Activated T-cell treated with anti-CD3 and anti-CD28 coated beads for 48 hours (primary cell): ENCODE measurements around the gene RNF213.

ENCODE experiments used
- DNase-seq: peaks from one replicate; pipeline ENCODE4 v3.0.0-alpha.2; 2020; ENCODE audit warnings: low read depth

RNF213 gene

GRCh38 chr17:80260791-80261158 is at the start of gene RNF213:
TSS of gene RNF213 (plus strand) at chr17:80260852. CDS start at chr17:80263682, 2,830 bp downstream.
- DNase-seq: no peak

GRCh38 chr17:80212109-80212508 is 48.5 kb upstream of the RNF213 start:
- DNase-seq: no peak

DNA sequence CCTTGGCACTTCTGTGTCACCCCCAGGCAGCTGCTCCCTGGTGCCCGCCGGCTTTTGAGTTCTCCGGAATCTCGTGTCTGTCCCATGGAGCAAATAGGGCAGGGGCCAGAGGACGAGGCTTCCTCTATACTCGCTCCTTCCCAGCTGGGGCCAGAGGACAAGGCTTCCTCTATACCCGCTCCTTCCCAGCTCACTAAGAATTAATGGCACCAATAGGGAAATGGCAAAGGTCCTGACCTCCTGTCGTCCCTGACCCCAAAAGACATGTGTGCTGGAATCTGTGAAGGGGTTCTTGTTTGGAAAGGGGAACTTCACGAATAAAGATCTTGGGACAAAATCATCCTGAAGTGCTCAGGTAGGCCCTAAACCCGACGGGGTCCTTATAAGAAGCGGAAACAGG is 48.1 kb upstream of the RNF213 start:
- DNase-seq: no peak

- DNase-seq: no peak
Measured at GRCh38 chr17:80212962-80213642, 47.5 kb upstream of the RNF213 start.

DNA sequence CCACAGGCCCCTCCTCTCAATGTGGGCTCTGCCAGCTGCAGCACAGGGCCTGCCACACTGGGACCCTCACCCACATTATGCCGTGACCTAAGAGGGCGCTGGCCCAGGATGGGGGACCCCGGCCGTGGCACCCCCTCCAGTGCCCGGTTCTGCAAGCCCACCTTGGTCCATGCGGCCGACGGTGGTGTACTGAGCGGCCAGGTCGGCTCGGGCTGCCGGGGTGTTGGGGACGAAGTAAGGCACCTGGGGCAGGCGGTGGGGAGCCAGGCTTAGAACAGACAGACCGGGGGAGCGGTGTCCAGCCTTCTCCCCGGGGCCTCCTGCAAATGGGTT is 47.0 kb upstream of the RNF213 start:
- DNase-seq: no peak

DNA sequence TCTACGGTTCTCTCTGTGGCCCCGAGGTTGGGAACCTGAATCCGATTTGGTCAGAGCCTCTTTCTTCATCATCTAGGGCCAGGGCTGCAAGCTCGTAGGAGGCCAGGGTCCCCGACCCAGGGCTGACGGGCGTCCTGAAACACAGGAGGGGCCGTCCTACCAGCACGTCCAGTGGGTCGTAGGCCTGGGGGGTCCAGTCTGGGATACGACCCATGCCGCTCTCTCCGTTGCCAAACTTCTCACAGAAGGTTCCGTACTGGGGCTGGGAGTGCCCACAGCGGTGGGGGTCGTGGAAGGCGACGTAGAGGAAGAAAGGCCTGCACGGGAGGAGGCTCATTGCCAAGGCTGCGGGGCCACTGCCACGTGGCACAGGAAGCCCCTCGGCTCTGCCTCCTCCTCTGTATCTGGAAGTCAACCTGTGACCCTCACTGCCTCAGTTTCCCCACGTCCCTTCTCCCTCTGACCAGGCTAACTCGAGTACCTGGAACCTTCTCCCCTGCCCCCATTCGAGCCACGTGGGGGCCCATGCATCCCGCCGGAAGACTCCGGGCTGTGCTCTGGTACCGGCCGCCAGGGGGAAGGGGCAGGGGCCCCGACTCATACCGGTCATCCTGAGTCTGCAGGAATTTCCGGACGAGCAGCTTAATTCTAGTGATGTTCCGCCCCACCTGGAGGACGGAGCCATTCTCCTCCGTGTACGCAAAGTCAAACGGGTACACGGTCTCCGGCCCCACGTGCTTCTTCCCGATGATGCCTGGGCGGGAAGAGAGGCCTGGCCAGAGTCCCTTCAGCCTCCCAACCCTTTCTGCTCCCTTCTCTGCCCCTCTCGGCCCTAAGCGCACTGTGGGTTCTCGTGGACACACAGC is 46.4 kb upstream of the RNF213 start:
- DNase-seq: no peak

DNA sequence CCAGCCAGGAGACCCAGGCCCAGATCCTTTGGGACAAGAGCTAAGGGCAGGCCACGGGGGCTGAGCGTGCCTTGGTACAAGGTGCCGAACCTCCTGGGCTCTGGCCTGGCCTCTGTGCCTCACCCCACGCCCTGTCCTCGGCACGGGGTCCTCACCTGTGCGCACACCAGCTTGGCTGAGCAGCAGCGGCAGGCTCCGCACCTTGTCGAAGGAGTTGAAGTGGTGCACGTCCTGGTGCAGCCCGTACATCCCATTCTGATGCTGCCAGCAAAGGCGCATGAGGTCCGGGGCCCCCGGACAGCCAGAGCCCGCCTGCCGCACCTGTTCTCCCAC is 45.8 kb upstream of the RNF213 start:
- DNase-seq: no peak

DNA sequence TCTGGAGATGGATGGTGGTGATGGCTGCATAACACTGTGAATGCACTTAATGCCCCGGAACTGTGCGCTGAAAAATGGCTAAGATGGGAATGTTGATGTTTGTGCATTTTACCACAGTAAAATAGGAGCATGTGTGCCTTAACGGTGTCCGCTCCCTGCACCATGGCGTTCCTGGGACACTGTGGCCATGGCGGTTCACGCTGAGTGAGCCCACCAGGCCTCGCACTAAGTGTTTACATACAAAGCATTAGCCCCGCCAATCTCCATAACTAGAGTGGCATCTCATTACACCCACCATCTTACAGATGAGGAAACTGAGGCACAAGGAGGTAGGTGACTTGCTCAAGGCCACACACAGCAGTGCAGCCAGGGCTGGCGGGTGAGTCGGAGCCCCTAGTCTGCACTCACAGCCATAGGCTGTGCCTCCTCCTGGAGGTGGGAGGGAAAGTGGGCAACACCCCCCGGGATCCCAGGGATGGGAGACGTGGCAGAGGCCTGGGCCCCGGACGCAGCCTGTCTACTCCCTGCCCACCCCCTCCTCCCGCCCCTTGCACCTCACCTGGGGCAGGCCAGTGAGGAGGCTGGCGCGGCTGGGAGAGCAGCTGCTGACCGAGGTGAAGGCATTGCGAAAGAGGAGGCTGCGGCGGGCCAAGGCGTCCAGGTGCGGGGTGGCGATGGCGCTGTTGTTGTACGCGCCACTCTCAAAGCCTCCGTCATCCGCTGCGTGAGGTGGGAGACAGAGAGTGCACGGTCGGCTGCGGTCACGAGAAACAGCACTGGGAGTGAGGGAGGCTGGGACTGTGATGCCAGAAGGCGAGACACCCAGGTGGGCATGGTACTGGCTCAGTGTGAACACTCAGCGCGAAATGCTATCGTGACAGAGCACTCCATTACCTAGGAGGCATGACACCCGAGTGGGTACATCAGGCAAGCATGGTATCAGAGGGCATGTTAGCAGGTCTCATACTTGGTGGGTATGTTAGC is 43.9 kb upstream of the RNF213 start:
- DNase-seq: no peak

DNA sequence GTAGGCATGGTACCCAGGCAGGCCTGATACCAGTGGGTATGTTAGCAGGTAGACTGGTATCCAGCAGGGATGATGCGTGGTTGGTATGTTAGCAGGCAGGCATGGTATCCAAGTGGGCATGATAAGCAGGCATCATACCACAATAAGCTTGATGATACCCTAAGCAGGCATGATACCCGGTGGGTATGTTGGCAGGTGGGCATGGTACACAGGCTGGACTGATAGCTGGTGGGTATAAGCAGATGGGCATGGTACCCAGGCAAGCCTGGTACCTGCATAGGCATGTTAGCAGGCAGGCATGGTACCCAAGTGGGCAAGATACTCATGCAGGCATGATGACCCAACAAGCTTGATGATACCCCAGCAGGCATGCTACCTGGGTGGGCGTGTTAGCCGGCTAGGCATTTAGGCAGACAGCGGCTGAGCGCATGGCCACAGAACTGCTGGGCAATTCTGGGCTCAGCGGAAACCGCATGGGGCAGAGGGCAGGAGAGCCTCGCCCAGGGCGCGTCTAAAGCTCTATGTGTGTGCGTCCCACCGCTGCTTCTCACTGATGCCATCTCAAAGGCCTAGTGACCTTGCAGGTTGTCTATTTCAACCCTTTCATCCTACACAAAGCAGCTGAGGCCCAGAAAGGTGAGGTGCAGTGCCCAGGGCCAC is 42.8 kb upstream of the RNF213 start:
- DNase-seq: no peak

GRCh38 chr17:80218391-80218790 is 42.3 kb upstream of the RNF213 start:
- DNase-seq: no peak

GRCh38 chr17:80219013-80219762 is 41.5 kb upstream of the RNF213 start:
- peak; percentile 90 for DNase-seq

GRCh38 chr17:80219763-80220053 is 40.9 kb upstream of the RNF213 start:
- DNase-seq: no peak

DNA sequence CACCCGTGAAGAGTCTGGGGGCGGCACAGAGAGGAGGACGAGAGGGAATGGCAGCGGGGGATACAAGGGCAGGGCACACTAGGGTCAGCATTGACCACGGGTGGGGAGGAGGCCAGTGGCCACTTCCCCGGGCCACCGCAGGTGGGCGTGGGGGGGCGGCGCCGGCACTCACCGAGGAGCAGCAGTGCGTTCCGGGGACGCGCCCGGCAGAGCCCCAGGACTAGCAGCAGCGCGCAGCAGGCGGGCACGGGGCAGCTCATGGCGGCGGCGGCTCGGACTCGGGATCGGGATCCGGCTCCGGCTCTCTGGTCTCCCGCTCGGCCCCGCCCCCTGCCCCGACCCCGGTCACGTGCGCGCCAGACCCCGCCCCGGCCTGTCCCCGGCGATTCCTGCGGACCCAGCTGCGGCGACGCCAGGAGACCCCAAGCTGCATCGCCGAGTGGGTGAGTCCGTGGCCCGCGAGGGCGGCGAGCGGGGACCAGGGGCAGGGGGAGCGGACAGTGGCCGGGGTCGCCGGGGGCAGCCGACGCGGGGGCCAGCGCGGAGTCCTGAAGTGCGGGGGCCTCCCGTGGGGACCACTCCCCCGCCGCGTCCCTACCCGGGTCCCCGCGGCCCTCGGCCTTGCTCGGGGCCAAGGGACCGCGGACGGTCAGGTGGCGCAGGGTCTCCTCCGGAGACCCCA is 40.5 kb upstream of the RNF213 start, which contains the start of the genes SGSH and SLC26A11:
Gene SGSH, minus strand, starts transcription at position 280 of the 682 bp plus-strand sequence. Its CDS starts 20 bp downstream, at position 260.
Gene SLC26A11, plus strand, starts transcription at position 374 of the 682 bp plus-strand sequence. CDS start 1,134 bp downstream, outside the sequence.
- DNase-seq: peak; percentile 71

DNA sequence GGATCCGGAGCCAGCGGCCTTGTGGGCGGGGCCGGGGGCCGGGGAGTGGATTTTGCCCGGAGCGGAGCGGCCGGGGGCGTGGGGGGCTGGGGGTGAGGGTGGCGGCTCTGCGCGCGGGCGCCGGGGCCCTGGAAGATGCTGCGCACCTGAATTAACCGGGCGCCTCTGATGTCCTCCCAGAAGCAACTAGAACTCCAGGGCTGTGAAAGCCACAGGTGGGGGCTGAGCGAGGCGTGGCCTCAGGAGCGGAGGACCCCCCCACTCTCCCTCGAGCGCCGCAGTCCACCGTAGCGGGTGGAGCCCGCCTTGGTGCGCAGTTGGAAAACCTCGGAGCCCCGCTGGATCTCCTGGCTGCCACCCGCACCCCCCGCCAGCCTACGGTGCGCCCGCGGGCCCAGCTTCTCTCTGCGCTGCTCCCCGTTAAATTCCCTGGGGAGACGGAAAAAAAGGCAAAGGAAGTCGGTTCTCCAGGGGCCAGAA is 39.9 kb upstream of the RNF213 start:
- DNase-seq: peak; percentile 9

DNA sequence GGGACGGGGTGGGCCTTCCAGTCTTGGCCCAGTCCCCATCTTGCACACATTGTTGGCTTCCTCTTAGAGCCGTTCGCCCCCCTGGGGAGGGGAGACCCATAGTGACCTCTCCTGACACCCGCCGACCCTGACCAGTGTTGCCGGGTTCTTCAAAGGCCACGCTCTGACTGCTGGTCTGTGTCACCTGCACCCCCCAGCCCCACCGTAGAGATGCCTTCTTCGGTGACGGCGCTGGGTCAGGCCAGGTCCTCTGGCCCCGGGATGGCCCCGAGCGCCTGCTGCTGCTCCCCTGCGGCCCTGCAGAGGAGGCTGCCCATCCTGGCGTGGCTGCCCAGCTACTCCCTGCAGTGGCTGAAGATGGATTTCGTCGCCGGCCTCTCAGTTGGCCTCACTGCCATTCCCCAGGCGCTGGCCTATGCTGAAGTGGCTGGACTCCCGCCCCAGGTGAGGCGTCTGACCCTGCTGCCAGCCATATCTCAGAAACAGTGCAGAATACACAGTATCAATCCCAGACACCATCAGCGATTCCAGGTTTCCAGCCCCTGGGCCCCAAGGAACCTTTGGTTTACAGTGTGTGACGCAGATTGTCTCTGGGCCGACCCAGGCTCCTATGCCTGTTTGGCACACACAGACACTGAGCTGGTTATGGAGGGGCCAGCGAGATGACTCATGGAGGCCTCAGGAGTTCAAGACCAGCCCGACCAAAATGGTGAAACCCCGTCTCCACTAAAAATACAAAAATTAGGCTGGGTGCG is 39.1 kb upstream of the RNF213 start:
- DNase-seq: no peak

- DNase-seq: no peak
Measured at GRCh38 chr17:80222376-80223141, 38.1 kb upstream of the RNF213 start.

- DNase-seq: no peak
Measured at GRCh38 chr17:80223142-80223815, 37.4 kb upstream of the RNF213 start.

GRCh38 chr17:80223838-80224497 is 36.7 kb upstream of the RNF213 start:
- DNase-seq: no peak
